Measurements from ENCODE around the gene CCDC85A.

GRCh38 chr2:56239437-56239836, 55.6 kb downstream of the CCDC85A start:
- TF ChIP-seq, protein P1, sequence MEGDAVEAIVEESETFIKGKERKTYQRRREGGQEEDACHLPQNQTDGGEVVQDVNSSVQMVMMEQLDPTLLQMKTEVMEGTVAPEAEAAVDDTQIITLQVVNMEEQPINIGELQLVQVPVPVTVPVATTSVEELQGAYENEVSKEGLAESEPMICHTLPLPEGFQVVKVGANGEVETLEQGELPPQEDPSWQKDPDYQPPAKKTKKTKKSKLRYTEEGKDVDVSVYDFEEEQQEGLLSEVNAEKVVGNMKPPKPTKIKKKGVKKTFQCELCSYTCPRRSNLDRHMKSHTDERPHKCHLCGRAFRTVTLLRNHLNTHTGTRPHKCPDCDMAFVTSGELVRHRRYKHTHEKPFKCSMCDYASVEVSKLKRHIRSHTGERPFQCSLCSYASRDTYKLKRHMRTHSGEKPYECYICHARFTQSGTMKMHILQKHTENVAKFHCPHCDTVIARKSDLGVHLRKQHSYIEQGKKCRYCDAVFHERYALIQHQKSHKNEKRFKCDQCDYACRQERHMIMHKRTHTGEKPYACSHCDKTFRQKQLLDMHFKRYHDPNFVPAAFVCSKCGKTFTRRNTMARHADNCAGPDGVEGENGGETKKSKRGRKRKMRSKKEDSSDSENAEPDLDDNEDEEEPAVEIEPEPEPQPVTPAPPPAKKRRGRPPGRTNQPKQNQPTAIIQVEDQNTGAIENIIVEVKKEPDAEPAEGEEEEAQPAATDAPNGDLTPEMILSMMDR (conservative IDR thresholded peaks at IDR 0.05; ENCODE audit: low read depth, low read length) = no peak
- no peak for TF ChIP-seq POLR2A (IDR thresholded peaks at IDR 0.05; ENCODE audit: low read depth, low read length)
- TF ChIP-seq, protein P2, sequence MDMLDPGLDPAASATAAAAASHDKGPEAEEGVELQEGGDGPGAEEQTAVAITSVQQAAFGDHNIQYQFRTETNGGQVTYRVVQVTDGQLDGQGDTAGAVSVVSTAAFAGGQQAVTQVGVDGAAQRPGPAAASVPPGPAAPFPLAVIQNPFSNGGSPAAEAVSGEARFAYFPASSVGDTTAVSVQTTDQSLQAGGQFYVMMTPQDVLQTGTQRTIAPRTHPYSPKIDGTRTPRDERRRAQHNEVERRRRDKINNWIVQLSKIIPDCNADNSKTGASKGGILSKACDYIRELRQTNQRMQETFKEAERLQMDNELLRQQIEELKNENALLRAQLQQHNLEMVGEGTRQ (IDR thresholded peaks at IDR 0.05; ENCODE audit: low read depth, low read length) = no peak
- no peak for TF ChIP-seq BHLHE40 (IDR thresholded peaks at IDR 0.05; ENCODE audit: low read depth, low read length)
- no peak for TF ChIP-seq SMC3 (IDR thresholded peaks at IDR 0.05; ENCODE audit: low read depth, low read length)
- no peak for TF ChIP-seq NFE2L2 (IDR thresholded peaks at IDR 0.05; ENCODE audit: low read depth, low read length)
- TF ChIP-seq ELK1 (IDR thresholded peaks at IDR 0.05; ENCODE audit: borderline replicate concordance, low read depth, low read length) = no peak

Data from IMR-90 (cell line).